ENCODE data around the gene AKIRIN1.
"Not testable (repeated sequence)": the region's sequence is repeated elsewhere in the genome, so short reads cannot be mapped to it uniquely, and the experiment has no call there.

GRCh38 chr1:38978245-38978542, 12.9 kb upstream of the AKIRIN1 start:
- TF ChIP-seq JUND (IDR thresholded peaks at IDR 0.05); POLR2AphosphoS5 (IDR thresholded peaks at IDR 0.05; ENCODE audit: low read depth, low read length); CTCF (IDR thresholded peaks at IDR 0.05 in 2 of 3, conservative IDR thresholded peaks at IDR 0.05 in 1 of 3; ENCODE audit: borderline replicate concordance in 1 of 3, insufficient read depth in 1 of 3, low read depth in 2 of 3, low read length in 2 of 3); ZFX (IDR thresholded peaks at IDR 0.05); POLR2A (IDR thresholded peaks at IDR 0.05; ENCODE audit: borderline replicate concordance, extremely low read depth, insufficient read depth, insufficient read length): not testable (repeated sequence)
